ENCODE results near the gene FILIP1L.

The FILIP1L gene

DNA sequence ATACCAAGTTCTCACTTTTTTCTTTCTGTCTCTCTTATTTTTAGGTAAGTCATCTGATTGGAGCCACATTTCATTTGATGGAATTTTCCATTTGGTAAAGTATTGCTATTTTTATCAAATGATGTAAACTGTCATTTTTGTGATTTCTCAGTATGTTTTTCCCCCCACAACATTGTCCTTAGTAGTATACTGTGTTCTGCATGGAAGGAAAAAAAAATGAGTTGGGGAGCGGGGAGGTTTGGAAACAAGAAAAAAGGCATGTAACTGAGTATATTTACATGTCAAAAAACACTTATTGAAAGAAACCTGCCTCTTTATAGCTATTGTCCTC lies 104.2 kb downstream of the FILIP1L start:
- TF ChIP-seq NFIC (IDR thresholded peaks at IDR 0.05), result no peak
- TF ChIP-seq EGR1 (IDR thresholded peaks at IDR 0.05), result no peak
- no peak for TF ChIP-seq TCF12 (IDR thresholded peaks at IDR 0.05; ENCODE audit: low read depth)
- TF ChIP-seq CREB1 (IDR thresholded peaks at IDR 0.05; ENCODE audit: low read depth), result no peak
- TF ChIP-seq, protein P1, sequence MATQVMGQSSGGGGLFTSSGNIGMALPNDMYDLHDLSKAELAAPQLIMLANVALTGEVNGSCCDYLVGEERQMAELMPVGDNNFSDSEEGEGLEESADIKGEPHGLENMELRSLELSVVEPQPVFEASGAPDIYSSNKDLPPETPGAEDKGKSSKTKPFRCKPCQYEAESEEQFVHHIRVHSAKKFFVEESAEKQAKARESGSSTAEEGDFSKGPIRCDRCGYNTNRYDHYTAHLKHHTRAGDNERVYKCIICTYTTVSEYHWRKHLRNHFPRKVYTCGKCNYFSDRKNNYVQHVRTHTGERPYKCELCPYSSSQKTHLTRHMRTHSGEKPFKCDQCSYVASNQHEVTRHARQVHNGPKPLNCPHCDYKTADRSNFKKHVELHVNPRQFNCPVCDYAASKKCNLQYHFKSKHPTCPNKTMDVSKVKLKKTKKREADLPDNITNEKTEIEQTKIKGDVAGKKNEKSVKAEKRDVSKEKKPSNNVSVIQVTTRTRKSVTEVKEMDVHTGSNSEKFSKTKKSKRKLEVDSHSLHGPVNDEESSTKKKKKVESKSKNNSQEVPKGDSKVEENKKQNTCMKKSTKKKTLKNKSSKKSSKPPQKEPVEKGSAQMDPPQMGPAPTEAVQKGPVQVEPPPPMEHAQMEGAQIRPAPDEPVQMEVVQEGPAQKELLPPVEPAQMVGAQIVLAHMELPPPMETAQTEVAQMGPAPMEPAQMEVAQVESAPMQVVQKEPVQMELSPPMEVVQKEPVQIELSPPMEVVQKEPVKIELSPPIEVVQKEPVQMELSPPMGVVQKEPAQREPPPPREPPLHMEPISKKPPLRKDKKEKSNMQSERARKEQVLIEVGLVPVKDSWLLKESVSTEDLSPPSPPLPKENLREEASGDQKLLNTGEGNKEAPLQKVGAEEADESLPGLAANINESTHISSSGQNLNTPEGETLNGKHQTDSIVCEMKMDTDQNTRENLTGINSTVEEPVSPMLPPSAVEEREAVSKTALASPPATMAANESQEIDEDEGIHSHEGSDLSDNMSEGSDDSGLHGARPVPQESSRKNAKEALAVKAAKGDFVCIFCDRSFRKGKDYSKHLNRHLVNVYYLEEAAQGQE (IDR thresholded peaks at IDR 0.05; ENCODE audit: low read depth), result no peak
- TF ChIP-seq, protein P2, sequence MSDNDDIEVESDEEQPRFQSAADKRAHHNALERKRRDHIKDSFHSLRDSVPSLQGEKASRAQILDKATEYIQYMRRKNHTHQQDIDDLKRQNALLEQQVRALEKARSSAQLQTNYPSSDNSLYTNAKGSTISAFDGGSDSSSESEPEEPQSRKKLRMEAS (IDR thresholded peaks at IDR 0.05), result no peak
- TF ChIP-seq FOXM1 (IDR thresholded peaks at IDR 0.05; ENCODE audit: borderline replicate concordance, low read depth), result no peak
- no peak for TF ChIP-seq EP300 (IDR thresholded peaks at IDR 0.05; ENCODE audit: borderline replicate concordance)
- TF ChIP-seq ZBTB7A (IDR thresholded peaks at IDR 0.05; ENCODE audit: low read depth), result no peak

DNA sequence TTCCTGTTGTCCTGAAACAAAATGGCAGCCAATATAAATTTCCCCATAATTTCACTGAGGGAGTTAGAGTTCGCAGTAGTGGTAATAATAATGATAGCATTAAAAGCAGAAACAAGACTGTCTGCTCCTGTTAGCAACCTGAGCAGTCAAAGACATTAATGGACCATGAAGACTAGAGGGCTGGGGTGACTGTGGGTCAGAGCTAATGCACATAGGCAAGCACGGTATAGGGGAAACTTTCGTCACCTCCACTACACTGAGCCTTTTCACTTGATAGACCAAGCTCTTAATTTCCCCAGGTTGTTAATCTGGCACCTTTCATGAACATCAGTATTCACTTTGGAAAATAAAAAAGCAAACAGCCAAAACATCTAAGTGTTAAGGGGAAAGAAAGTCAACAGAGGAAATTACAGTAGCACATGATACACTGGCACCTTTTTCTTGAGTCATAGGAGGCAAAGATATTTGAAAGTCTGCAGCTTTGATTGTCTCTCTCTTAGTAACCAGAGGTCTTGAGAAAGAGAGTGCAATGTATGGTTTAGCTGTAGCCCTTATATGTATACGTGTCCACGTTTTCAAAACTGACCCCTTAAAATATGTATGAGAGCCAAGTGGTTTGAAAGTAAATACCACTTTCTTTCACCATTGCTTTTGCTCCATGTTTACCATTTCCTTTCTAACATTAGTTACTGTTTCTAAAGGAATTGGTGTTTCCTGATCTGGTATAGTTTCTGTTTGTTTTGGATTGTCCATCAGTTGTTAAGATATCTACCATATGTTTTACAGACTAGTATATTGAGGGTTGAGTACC lies 104.8 kb downstream of the FILIP1L start:
- TF ChIP-seq, protein P3, sequence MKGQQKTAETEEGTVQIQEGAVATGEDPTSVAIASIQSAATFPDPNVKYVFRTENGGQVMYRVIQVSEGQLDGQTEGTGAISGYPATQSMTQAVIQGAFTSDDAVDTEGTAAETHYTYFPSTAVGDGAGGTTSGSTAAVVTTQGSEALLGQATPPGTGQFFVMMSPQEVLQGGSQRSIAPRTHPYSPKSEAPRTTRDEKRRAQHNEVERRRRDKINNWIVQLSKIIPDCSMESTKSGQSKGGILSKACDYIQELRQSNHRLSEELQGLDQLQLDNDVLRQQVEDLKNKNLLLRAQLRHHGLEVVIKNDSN (IDR thresholded peaks at IDR 0.05), result no peak
- TF ChIP-seq CEBPB (IDR thresholded peaks at IDR 0.05), result no peak
- TF ChIP-seq NFIC (IDR thresholded peaks at IDR 0.05), result no peak
- TF ChIP-seq, protein P1 (IDR thresholded peaks at IDR 0.05; ENCODE audit: low read depth), result no peak
- TF ChIP-seq ZBTB7A (IDR thresholded peaks at IDR 0.05; ENCODE audit: low read depth), result no peak
- TF ChIP-seq, protein P2 (IDR thresholded peaks at IDR 0.05), result no peak
- no peak for TF ChIP-seq CREB1 (IDR thresholded peaks at IDR 0.05; ENCODE audit: low read depth)
- TF ChIP-seq RAD21 (IDR thresholded peaks at IDR 0.05; ENCODE audit: low read depth), result no peak
- no peak for TF ChIP-seq TCF12 (IDR thresholded peaks at IDR 0.05; ENCODE audit: low read depth)
- TF ChIP-seq TAF1 (IDR thresholded peaks at IDR 0.05; ENCODE audit: low read depth), result no peak
- TF ChIP-seq TEAD4 (IDR thresholded peaks at IDR 0.05), result no peak
- no peak for TF ChIP-seq YY1 (IDR thresholded peaks at IDR 0.05; ENCODE audit: low read depth)

DNA sequence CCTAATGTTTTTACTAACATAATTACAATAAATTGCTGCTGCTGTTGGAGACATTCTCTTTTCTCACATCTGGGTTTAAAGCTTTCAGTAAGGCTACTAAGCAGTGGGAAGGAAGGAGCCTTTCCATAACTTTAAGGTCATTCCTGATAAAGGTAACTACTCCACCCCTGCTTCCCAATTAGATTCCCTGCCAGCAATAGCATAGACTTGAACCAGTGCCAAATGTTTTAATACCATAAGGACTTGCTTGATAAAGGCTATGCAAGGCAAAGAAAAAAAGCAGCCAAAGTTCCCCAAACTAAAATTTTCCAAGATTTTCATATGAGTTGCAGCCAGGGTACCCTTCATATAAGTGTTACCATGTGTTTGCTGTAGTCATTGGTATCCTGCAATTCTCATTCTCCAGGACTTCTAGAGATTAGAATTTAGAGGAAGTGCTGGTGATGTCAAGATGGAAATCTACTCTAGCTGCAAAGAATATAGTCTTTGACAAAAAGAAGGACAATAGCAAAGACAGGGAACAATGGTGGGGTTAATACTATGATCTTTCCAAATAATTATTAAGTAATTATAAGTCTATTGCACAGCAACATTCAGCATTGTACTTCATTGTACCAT lies 106.1 kb downstream of the FILIP1L start:
- TF ChIP-seq NFIC (IDR thresholded peaks at IDR 0.05) (no peak), FOXM1 (IDR thresholded peaks at IDR 0.05; ENCODE audit: borderline replicate concordance, low read depth) (no peak), TAF1 (IDR thresholded peaks at IDR 0.05; ENCODE audit: low read depth) (no peak), CEBPB (IDR thresholded peaks at IDR 0.05) (no peak), RAD21 (IDR thresholded peaks at IDR 0.05; ENCODE audit: low read depth) (no peak), ZBTB7A (IDR thresholded peaks at IDR 0.05; ENCODE audit: low read depth) (no peak), CREB1 (IDR thresholded peaks at IDR 0.05; ENCODE audit: low read depth) (no peak), EP300 (IDR thresholded peaks at IDR 0.05; ENCODE audit: borderline replicate concordance) (no peak), TCF12 (IDR thresholded peaks at IDR 0.05; ENCODE audit: low read depth) (no peak), TEAD4 (IDR thresholded peaks at IDR 0.05) (no peak), EGR1 (IDR thresholded peaks at IDR 0.05) (no peak), YY1 (IDR thresholded peaks at IDR 0.05; ENCODE audit: low read depth) (no peak)

DNA sequence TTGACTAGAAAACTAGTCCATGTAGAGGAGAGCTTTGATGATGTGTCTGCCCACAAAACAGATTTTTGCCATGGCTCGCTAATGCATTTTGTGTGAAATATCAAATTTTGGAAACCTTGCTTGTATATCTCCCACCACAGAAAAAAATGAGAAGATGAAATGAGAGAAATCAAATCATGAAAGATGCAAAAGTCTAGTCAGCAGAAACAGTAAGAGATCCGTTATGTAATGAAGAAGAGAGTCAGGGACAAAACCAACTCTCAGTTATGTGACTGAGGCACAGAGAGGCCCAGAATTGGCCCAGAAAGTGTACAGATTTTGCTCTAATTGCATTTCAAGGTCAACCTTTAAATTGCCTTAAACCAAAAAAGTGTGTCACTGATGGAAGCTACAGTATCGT lies 107.0 kb downstream of the FILIP1L start:
- no peak for TF ChIP-seq TCF12 (IDR thresholded peaks at IDR 0.05; ENCODE audit: low read depth)
- no peak for TF ChIP-seq RAD21 (IDR thresholded peaks at IDR 0.05; ENCODE audit: low read depth)
- no peak for TF ChIP-seq TAF1 (IDR thresholded peaks at IDR 0.05; ENCODE audit: low read depth)
- TF ChIP-seq CEBPB (IDR thresholded peaks at IDR 0.05), result no peak
- TF ChIP-seq TEAD4 (IDR thresholded peaks at IDR 0.05), result no peak
- TF ChIP-seq, protein P2 (IDR thresholded peaks at IDR 0.05), result no peak
- TF ChIP-seq EGR1 (IDR thresholded peaks at IDR 0.05), result no peak
- TF ChIP-seq ZBTB7A (IDR thresholded peaks at IDR 0.05; ENCODE audit: low read depth), result no peak
- TF ChIP-seq YY1 (IDR thresholded peaks at IDR 0.05; ENCODE audit: low read depth), result no peak
- TF ChIP-seq EP300 (IDR thresholded peaks at IDR 0.05; ENCODE audit: borderline replicate concordance), result no peak
- no peak for TF ChIP-seq NFIC (IDR thresholded peaks at IDR 0.05)
- TF ChIP-seq, protein P1 (IDR thresholded peaks at IDR 0.05; ENCODE audit: low read depth), result no peak
- no peak for TF ChIP-seq CREB1 (IDR thresholded peaks at IDR 0.05; ENCODE audit: low read depth)
